ENCODE results near the gene MUS81. TPM values are rescaled to one million over a fixed set of nuclear protein-coding genes. Genes with fewer than 3 reads are reported as not detected.

Gene MUS81
- total RNA-seq, 8 experiments from 2014 or later: 27.4 to 47.3 (median 42.1) TPM

DNA sequence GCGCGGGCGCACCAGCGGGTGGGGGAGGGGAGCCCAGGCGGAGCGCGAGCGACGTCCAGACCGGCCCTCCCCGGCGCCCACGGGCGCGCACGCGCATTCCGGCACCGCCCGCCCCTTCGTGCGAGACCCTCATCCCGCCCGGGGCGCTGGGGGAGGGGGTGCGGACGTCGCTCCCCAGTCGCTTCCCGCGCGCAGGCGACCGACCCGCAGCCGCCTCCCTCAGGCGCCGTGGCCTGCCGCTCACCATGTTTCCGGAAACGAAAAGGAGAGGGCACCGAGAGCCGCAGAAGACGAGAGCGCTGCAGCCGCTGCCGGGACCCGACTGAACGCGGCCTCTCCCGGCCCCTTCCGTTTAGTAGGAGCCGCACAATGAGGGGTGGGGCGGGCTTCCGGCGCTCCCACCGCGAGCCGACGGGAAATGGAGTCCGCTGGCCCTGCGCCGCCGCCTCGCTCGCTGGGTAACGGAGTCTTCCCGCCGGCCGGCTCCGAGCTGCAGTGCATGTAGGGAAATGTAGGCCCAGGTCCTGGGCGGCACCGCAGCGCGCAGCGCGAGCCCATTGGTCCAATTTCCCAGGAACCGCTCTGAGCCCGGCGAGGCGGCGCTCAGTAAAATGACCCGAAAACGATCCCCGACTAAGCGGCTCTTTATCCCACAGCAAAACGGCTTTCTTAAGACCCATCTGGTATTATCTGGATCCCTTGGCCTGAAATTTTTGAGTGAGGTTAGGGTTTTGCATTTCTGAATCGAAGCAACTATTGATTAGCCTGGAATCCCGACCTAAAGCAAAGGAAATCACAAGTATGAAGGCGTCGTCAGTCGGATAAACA, 2.2 kb upstream of the MUS81 start, which contains the start of gene CFL1:
CFL1 (minus strand) TSS at position 328 of the 828 bp plus-strand sequence; CDS start at position 247, 81 bp downstream.
- peak; percentile 25 to 70 (median 63) for ATAC-seq (replicated peaks in 6 of 8)
- Histone ChIP-seq H3K4me3 (peak within 1 kb of the TSS; percentile 76 to 94 (median 88)), H3K27ac (peak within 1 kb of the TSS; percentile 98), H3K4me1 (replicated peaks in 1 of 2) (peaks cover 6 to 12% of the 10 kb centered on the region in 2 donors)
- in situ Hi-C loops (cut with MboI; ENCODE audit: low pct_unique_long_range_greater_than_20kb in 2 of 9, low sequenced_read_pairs in 9 of 9, unreplicated experiment in 9 of 9): no loop called here
- WGBS, 10 experiments: 0 to 3% (median 0%) methylated on average over 2 to 39 of the region's 92 CpGs

DNA sequence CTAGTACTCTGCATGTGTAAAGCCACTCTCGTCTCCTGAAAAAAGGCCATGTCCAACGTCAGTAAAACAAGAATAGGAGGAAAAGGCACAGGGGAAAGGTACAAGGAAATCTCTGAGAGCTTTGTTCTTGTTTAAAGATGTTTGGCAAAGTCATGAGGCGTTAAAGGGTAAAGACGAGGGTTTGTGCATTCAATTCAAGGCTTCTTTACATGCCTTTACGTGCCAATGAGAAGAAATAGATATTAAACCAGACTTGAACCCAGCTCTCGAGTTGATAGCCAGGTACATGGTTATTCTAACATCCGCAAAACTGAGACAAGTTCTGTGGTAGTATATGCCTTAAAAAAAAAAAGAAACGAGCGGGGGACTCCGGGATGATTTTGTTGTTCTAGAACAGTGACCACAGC, 1.5 kb upstream of the MUS81 start:
- Histone ChIP-seq H3K4me3 (peak overlapping the region; percentile 76 to 94 (median 88)), H3K27ac (peak overlapping the region; percentile 98), H3K4me1 (replicated peaks in 1 of 2) (peaks cover 6 to 12% of the 10 kb centered on the region in 2 donors)
- ATAC-seq (replicated peaks in 6 of 8): no peak
- in situ Hi-C loops (cut with MboI; ENCODE audit: low pct_unique_long_range_greater_than_20kb in 2 of 9, low sequenced_read_pairs in 9 of 9, unreplicated experiment in 9 of 9): no loop called here
- 0 to 13% (median 0%) methylated on average over 2 to 10 of the region's 10 CpGs for WGBS, 10 experiments

DNA sequence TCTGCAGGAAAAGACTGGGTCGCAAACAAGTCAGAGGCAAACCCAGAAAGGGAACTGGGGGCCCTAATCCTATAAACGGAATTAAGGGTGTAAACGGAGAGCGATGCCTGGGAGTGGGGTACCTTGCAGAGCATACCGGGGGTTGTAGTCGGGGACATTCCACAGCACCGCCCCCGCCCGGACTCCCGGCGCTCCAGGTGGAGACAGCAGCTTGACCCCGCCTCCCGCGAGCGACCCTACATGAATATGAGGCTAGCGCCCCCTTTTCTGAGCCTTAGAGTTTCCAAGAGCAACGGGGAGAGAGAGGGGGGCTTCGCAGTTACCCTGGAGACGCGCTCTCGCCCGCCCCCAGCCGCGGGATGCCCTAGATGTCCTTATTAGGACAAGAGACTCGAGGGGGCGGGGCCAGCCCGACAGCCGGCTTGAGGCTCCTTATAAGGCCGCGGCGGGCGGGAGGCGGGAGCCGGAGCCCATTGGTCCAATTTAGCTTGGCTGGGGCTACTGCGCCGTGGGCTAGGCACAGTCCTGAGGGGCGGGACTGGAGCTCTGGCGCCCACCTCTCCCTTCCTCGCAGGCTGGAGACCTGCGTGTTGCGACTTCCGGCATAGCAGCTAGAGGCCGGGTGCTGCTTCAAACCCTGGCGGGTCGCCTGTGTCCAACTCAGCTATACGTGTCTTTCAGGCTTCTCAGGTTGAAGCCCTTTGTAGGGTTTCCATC, 980 bp upstream of the MUS81 start:
- Histone ChIP-seq H3K27ac (peak overlapping the region; percentile 98), H3K4me3 (peak overlapping the region; percentile 76 to 94 (median 88)), H3K4me1 (replicated peaks in 1 of 2) (peaks cover 6 to 12% of the 10 kb centered on the region in 2 donors)
- in situ Hi-C loops (cut with MboI; ENCODE audit: low pct_unique_long_range_greater_than_20kb in 2 of 9, low sequenced_read_pairs in 9 of 9, unreplicated experiment in 9 of 9): no loop called here
- ATAC-seq (replicated peaks in 6 of 8): peak; percentile 34 to 75 (median 71)
- 0% methylated on average over 1 to 13 of the region's 46 CpGs; no CpG with 5 or more reads in 3 of the 10 experiments for WGBS, 10 experiments

DNA sequence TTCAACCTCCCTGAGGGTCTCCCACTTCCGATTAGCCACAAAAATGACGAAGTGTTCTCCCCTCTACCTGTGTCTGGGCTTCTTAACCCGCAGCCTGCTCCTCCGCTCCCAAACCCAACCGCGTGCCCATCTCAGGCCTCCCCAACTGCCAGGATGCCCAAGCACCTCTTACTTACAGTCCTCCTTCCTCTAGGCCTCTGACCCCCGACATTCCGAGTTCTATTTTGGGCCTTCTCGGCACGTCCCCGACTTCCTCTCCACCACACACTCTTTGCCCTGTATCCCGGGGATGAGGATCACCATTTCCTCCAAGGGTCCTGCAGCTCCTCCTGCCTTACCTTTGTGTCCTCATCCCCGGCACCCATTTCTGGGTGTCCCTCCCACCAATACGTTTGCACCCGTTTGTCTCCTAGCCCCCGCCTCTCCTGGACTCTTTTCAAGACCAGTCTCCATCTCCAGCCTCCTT, 388 bp upstream of the MUS81 start:
- H3K4me1 ChIP-seq (replicated peaks in 1 of 2): peaks cover 6 to 12% of the 10 kb centered on the region in 2 donors
- H3K4me3 ChIP-seq: peak overlapping the region; percentile 76 to 94 (median 88)
- in situ Hi-C loops (cut with MboI; ENCODE audit: low pct_unique_long_range_greater_than_20kb in 2 of 9, low sequenced_read_pairs in 9 of 9, unreplicated experiment in 9 of 9): no loop called here
- 0 to 2% (median 0%) methylated on average over 1 to 13 of the region's 16 CpGs; no CpG with 5 or more reads in 4 of the 10 experiments for WGBS, 10 experiments
- H3K27ac ChIP-seq: peak overlapping the region; percentile 98
- peak in 6 of 8 experiments; percentile 0 to 1 (median 0) for ATAC-seq (replicated peaks in 6 of 8)

DNA sequence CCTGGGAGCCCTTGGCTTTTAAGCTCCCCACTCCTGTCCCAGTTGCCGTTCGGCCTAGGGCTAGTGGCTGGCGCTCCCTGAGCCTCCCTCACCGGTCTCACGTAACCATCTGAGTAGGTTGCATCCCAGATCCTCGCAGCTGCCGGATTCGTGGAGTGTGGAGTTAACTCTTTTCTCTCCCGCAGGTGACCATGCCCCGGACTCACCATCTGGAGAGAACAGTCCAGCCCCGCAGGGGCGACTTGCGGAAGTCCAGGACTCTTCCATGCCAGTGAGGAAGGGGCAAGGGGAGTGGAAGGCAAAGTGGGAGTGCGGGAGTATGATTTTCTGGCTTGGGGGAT, 902 bp downstream of the MUS81 start:
- H3K4me1 ChIP-seq (replicated peaks in 1 of 2): peaks cover 6 to 10% of the 10 kb centered on the region in 2 donors
- peak overlapping the region; percentile 76 to 94 (median 88) for H3K4me3 ChIP-seq
- peak overlapping the region; percentile 98 for H3K27ac ChIP-seq
- no peak for ATAC-seq (replicated peaks in 6 of 8)
- 0 to 4% (median 0%) methylated on average over 2 to 8 of the region's 14 CpGs; no CpG with 5 or more reads in 5 of the 10 experiments for WGBS, 10 experiments
- in situ Hi-C loops (cut with MboI; ENCODE audit: low pct_unique_long_range_greater_than_20kb in 2 of 9, low sequenced_read_pairs in 9 of 9, unreplicated experiment in 9 of 9): no loop called here

DNA sequence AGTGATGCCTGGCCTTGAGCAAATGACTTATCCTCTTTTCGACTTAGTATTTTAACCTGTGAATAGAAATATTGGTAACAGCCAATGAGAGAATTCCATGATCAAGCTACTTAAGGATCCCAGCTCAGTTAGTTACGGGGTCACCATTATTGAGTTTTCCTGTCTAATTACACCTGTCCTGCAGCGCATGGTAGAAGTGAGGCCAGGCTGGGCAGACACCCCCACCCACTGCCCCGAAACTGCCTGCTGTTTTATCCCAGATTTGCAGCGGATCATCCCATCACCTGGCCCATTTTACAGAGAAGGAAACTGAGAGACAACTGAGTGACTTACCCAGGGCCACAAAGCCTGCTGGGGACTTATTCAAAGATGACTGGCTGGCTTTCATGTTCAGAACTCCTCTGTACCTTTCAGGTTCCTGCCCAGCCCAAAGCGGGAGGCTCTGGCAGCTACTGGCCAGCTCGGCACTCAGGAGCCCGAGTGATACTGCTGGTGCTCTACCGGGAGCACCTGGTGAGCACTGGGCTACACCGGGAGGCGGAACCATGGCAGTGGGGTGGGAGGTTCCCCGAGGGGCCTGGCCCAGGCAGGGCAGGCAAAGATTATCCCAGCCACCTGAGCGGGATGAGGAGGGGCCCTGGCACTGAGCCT, 1.4 kb downstream of the MUS81 start:
- peaks cover 6% of the 10 kb centered on the region in 2 donors for H3K4me1 ChIP-seq (replicated peaks in 1 of 2)
- ATAC-seq (replicated peaks in 6 of 8): no peak
- in situ Hi-C loops (cut with MboI; ENCODE audit: low pct_unique_long_range_greater_than_20kb in 2 of 9, low sequenced_read_pairs in 9 of 9, unreplicated experiment in 9 of 9): no loop called here
- no peak overlapping the region for H3K27ac ChIP-seq
- 17 to 95% (median 79%) methylated on average over 1 to 12 of the region's 13 CpGs; no CpG with 5 or more reads in 4 of the 10 experiments for WGBS, 10 experiments
- H3K4me3 ChIP-seq: peak overlapping the region; percentile 76 to 94 (median 88)

DNA sequence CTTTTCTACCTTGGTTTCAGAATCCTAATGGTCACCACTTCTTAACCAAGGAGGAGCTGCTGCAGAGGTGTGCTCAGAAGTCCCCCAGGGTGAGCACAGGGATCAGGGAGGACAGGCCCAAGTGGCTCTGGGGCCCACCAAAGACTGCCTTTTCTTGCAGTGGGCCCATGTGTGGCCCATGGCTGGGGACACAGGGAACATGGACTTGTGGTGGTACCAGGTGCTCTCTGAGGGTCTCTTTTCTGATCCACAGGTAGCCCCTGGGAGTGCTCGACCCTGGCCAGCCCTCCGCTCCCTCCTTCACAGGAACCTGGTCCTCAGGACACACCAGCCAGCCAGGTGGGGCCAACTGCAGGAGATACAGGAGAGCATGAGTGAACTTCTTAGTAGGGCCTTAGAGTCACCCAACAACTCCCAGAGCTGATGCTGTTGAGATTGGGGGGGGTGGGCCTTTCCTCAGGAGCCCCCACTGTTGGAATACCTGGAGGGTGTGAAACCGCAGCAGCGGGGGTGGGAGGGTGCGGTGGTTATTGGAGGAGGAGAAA, 2.0 kb downstream of the MUS81 start:
- Histone ChIP-seq H3K4me1 (replicated peaks in 1 of 2) (peaks cover 6 to 8% of the 10 kb centered on the region in 2 donors), H3K4me3 (no peak overlapping the region), H3K27ac (no peak overlapping the region)
- in situ Hi-C loops (cut with MboI; ENCODE audit: low pct_unique_long_range_greater_than_20kb in 2 of 9, low sequenced_read_pairs in 9 of 9, unreplicated experiment in 9 of 9): no loop called here
- ATAC-seq (replicated peaks in 6 of 8): no peak
- 100% methylated on average over 1 to 3 of the region's 5 CpGs; no CpG with 5 or more reads in 8 of the 10 experiments for WGBS, 10 experiments

DNA sequence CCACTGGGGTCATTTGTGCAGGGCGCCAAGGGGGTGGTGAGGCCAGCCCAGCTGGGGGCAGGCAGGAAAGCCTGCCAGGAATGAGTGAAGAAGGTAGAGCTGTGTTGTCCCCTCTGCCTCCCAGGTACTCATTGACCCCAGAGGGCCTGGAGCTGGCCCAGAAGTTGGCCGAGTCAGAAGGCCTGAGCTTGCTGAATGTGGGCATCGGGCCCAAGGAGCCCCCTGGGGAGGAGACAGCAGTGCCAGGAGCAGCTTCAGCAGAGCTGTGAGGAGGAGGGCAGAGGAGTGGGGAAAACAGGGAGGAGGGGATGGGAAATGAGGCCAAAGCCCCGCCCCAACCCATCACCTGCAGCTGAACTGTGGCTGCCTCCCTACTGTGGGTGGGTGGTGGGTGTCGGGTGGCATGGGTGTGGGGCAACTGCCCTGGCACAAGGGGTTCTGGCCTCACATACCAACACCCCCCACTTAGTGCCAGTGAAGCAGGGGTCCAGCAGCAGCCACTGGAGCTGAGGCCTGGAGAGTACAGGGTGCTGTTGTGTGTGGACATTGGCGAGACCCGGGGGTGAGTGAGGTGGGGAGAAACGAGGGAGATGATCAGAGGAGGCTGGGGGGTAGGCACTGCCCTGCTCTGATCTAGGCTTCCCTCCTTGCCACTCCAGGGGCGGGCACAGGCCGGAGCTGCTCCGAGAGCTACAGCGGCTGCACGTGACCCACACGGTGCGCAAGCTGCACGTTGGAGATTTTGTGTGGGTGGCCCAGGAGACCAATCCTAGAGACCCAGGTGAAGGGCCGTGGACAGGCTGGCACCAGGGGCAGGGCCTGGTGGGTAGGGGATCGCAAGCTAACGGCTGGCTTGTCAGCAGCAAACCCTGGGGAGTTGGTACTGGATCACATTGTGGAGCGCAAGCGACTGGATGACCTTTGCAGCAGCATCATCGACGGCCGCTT, 3.0 kb downstream of the MUS81 start:
- in situ Hi-C loops (cut with MboI; ENCODE audit: low pct_unique_long_range_greater_than_20kb in 2 of 9, low sequenced_read_pairs in 9 of 9, unreplicated experiment in 9 of 9): no loop called here
- Histone ChIP-seq H3K4me1 (replicated peaks in 1 of 2) (peaks cover 6 to 8% of the 10 kb centered on the region in 2 donors), H3K27ac (no peak overlapping the region), H3K4me3 (no peak overlapping the region)
- WGBS, 10 experiments: 96 to 100% (median 100%) methylated on average over 1 to 4 of the region's 24 CpGs; no CpG with 5 or more reads in 6 of the 10 experiments
- no peak for ATAC-seq (replicated peaks in 6 of 8)

DNA sequence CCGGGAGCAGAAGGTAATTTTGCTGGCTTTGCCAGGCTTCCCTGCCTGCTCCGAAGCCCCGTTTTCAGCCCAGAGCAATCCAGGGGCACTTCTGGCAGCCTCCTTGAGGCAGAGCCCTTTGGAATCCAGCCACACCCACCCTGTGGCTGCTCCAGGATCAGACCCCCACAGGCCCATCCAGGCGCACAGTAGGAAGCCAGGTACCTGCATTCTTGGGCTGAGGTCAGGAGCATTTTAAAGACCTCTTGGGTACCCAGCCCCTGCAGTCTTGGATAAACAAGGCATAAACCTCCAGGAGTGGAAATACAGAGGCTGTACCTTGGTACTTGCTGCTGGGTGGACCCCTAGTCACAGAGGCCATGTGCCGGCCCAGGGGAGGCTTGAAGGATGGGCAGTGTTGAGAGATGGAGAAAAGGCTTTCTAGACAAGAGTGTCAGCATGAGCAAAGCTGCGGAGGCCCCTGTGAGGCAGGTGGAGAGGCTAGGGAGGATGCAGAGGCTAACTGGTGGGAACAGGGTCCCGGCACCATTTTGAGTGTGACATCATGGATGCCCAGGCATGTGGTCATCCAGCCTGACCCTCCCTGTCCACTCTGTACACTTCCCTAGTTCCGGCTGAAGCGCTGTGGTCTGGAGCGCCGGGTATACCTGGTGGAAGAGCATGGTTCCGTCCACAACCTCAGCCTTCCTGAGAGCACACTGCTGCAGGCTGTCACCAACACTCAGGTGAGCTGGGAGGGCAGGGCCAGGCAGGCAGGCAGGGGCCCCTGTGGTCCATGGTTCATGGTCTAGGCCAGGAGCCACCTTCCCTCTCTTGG, 3.9 kb downstream of the MUS81 start:
- Histone ChIP-seq H3K4me1 (replicated peaks in 1 of 2) (peaks cover 6 to 8% of the 10 kb centered on the region in 2 donors), H3K27ac (no peak overlapping the region), H3K4me3 (no peak overlapping the region)
- no peak for ATAC-seq (replicated peaks in 6 of 8)
- 80 to 100% (median 87%) methylated on average over 1 to 8 of the region's 12 CpGs; no CpG with 5 or more reads in 7 of the 10 experiments for WGBS, 10 experiments
- in situ Hi-C loops (cut with MboI; ENCODE audit: low pct_unique_long_range_greater_than_20kb in 2 of 9, low sequenced_read_pairs in 9 of 9, unreplicated experiment in 9 of 9): no loop called here

DNA sequence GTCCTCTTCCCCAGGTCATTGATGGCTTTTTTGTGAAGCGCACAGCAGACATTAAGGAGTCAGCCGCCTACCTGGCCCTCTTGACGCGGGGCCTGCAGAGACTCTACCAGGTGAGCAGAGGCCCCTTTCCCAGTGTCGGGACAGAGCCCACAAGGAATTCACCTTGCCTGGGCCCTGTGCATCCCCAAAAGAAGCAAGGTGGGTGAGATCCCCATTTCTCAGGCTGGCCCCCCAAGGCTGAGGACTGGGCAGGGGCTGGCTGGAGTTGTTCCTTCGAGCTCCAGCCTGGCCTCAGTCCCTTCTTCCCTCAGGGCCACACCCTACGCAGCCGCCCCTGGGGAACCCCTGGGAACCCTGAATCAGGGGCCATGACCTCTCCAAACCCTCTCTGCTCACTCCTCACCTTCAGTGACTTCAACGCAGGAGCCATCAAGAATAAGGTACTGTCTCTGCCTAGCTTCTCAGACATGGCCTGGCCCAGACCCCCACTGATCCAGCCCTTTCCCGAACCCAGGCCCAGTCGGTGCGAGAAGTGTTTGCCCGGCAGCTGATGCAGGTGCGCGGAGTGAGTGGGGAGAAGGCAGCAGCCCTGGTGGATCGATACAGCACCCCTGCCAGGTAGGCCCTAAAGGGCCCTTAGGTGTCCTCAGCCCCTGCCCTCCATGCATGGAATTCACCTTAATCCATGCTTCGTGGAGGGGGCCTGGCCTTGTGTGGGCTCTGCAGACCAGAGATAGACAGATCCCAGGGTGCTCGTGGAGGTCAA, 4.7 kb downstream of the MUS81 start:
- Histone ChIP-seq H3K4me1 (replicated peaks in 1 of 2) (peaks cover 6 to 8% of the 10 kb centered on the region in 2 donors), H3K27ac (no peak overlapping the region), H3K4me3 (no peak overlapping the region)
- WGBS, 10 experiments: 73 to 100% (median 93%) methylated on average over 2 to 9 of the region's 18 CpGs; no CpG with 5 or more reads in 2 of the 10 experiments
- in situ Hi-C loops (cut with MboI; ENCODE audit: low pct_unique_long_range_greater_than_20kb in 2 of 9, low sequenced_read_pairs in 9 of 9, unreplicated experiment in 9 of 9): no loop called here
- no peak for ATAC-seq (replicated peaks in 6 of 8)

Data from motor neuron (in vitro differentiated cells).